Measurements from ENCODE around the gene BCL11A.

GRCh38 chr2:60441800-60442199 lies 111.7 kb downstream of the BCL11A start:
- TF ChIP-seq CTCF (IDR thresholded peaks at IDR 0.05) (no peak), POLR2A (IDR thresholded peaks at IDR 0.05) (no peak)
